ENCODE data around the gene MTHFD1L.

DNA sequence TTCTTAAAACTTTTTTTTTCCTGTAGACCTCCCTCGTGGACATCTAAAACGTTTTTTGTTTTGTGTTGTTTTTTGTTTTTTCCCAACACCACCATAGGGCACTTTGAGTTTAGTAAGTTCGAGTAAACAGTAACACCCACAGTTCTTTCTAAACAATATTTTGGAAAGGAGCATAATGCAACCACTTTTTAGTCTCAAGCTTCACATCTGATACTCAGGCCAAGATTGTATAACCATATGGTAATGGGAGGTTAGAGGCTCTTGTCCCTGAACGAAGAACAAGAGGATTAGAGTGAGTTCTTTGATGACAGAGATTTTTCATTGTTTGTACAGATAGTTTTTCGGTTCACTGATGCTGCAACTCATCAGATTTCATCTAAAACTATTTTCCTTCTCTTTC is 144.6 kb downstream of the MTHFD1L start:
- TF ChIP-seq SUZ12 (IDR thresholded peaks at IDR 0.05) (no peak), TARDBP (IDR thresholded peaks at IDR 0.05) (no peak), ELF4 (IDR thresholded peaks at IDR 0.05) (no peak), HDGF (IDR thresholded peaks at IDR 0.05; ENCODE audit: borderline replicate concordance) (no peak), FOXM1 (IDR thresholded peaks at IDR 0.05; ENCODE audit: borderline replicate concordance) (no peak), BHLHE40 (IDR thresholded peaks at IDR 0.05; ENCODE audit: borderline replicate concordance) (no peak), FOXA1 (IDR thresholded peaks at IDR 0.05) (no peak), CTBP1 (IDR thresholded peaks at IDR 0.05; ENCODE audit: borderline replicate concordance) (no peak), NFRKB (IDR thresholded peaks at IDR 0.05) (no peak), SP1 (IDR thresholded peaks at IDR 0.05) (no peak), ARNT (IDR thresholded peaks at IDR 0.05) (no peak)
- TF ChIP-seq, protein P1, sequence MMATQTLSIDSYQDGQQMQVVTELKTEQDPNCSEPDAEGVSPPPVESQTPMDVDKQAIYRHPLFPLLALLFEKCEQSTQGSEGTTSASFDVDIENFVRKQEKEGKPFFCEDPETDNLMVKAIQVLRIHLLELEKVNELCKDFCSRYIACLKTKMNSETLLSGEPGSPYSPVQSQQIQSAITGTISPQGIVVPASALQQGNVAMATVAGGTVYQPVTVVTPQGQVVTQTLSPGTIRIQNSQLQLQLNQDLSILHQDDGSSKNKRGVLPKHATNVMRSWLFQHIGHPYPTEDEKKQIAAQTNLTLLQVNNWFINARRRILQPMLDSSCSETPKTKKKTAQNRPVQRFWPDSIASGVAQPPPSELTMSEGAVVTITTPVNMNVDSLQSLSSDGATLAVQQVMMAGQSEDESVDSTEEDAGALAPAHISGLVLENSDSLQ (IDR thresholded peaks at IDR 0.05) = no peak
